ENCODE results near the gene EDC3. TPM values are rescaled to one million over a fixed set of nuclear protein-coding genes. Genes with fewer than 3 reads are reported as not detected.
"Not testable (repeated sequence)": the region's sequence is repeated elsewhere in the genome, so short reads cannot be mapped to it uniquely, and the experiment has no call there.

The EDC3 gene
- total RNA-seq, 2 experiments from 2014 or later: 41.9 to 44.1 TPM

DNA sequence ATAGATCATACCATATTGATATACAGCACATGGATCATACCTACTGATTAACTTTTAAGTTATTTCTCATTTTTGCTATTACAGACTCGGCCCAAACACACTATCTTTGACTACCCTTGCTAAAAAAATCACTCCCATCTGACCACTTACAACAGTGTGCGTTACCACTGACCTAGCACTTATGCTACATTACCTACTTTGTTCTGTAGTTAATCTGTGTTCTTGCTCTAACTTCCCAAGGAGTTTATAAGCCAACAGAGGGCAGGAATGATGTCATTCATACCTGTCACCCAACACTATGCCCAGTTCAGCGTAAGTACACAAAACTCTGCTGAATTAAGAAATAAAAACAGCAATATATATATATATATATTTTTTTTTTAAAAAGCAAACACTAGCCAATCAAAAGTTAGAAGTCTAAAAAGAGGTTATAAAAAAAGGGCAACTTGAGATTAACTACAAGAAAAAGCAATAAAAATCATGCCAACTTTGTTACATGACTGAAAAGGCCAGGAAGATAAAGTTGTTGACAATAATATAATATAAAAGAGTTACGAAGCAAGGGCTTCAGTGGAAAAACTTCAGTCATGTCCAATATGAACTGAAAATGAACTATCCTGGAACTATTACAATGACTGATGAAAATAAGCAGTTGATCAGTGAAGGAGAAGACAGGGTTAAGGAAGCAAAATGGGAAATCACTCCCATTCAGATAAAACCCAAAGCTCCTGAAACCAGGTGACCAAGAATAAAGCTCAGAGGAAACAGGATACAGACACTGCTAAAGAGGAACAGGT, 33.6 kb downstream of the EDC3 start:
- H3K27me3 Mint-ChIP-seq: no peaks in the 10 kb centered on the region
- ATAC-seq: no peak
- TF ChIP-seq CTCF (IDR thresholded peaks at IDR 0.05): no peak
- no peak overlapping the region for H3K4me3 Mint-ChIP-seq
- H3K4me1 Mint-ChIP-seq (ENCODE audit: low read depth): peaks cover 24% of the 10 kb centered on the region
- no peak for DNase-seq
- POLR2A ChIA-PET: no interaction called here
- intact Hi-C loops (cut with micrococcal nuclease): no loop called here
- H3K36me3 Mint-ChIP-seq (ENCODE audit: low read depth): peaks cover 3% of the 10 kb centered on the region
- H3K27ac Mint-ChIP-seq: no peak overlapping the region
- CTCF ChIA-PET: interaction anchor here (1.2 to 1.9 kb wide), 3 partner anchors 10 to 106 kb away, joined by 4 to 8 read pairs (median 7); no protein-coding TSS in a partner anchor
- no peaks in the 10 kb centered on the region for H3K9me3 Mint-ChIP-seq

DNA sequence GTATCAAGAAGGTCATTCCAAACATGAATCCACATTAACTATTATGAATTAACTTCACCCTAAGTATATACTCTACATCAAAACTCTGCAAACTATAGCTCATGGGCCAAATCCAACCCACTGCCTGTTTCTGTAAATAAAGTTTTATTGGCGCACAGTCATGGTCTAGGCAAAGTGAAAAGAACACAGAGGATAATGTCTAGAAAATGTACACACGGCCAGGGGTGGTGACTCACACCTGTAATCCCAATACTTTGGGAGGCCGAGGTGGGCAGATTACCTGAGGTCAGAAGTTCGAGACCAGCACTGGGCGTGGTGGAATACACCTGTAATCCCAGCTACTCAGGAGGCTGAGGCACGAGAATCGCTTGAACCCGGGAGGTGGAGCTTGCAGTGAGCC, 34.5 kb downstream of the EDC3 start:
- POLR2A ChIA-PET: interaction anchor here (1.0 kb wide), 1 partner anchor 252 kb away, joined by 3 read pairs; no protein-coding TSS in a partner anchor

GRCh38 chr15:74657846-74658245, 38.0 kb downstream of the EDC3 start:
- Mint-ChIP-seq H3K9me3 (no peaks in the 10 kb centered on the region), H3K27me3 (no peaks in the 10 kb centered on the region), H3K27ac (no peak overlapping the region), H3K4me1 (ENCODE audit: low read depth) (peaks cover 19% of the 10 kb centered on the region), H3K4me3 (no peak overlapping the region), H3K36me3 (ENCODE audit: low read depth) (peaks cover 5% of the 10 kb centered on the region)
- DNase-seq (no peak), ATAC-seq (peak; percentile 29)
- ChIA-PET CTCF (interaction anchor here (1.5 to 1.6 kb wide), 2 partner anchors 26 to 110 kb away, joined by 4 read pairs; no protein-coding TSS in a partner anchor), POLR2A (no interaction called here)
- intact Hi-C loops (cut with micrococcal nuclease): no loop called here
- TF ChIP-seq CTCF (IDR thresholded peaks at IDR 0.05): no peak

More for the DNA sequence above, 34.5 kb downstream of the EDC3 start:
- peaks cover 24% of the 10 kb centered on the region for H3K4me1 Mint-ChIP-seq (ENCODE audit: low read depth)
- H3K4me3 Mint-ChIP-seq; DNase-seq; H3K36me3 Mint-ChIP-seq (ENCODE audit: low read depth); intact Hi-C loops (cut with micrococcal nuclease); ATAC-seq; H3K27me3 Mint-ChIP-seq; H3K9me3 Mint-ChIP-seq; H3K27ac Mint-ChIP-seq: not testable (repeated sequence)
- CTCF ChIA-PET: interaction anchor here (0.8 to 1.0 kb wide), 2 partner anchors 27 to 30 kb away, joined by 3 to 4 read pairs; no protein-coding TSS in a partner anchor

GRCh38 chr15:74656935-74657535, 38.8 kb downstream of the EDC3 start:
- Mint-ChIP-seq H3K4me1 (ENCODE audit: low read depth) (peaks cover 16% of the 10 kb centered on the region), H3K27ac (no peak overlapping the region), H3K4me3 (no peak overlapping the region), H3K27me3 (no peaks in the 10 kb centered on the region), H3K36me3 (ENCODE audit: low read depth) (peaks cover 5% of the 10 kb centered on the region), H3K9me3 (no peaks in the 10 kb centered on the region)
- no peak for DNase-seq
- ChIA-PET CTCF (interaction anchor here (0.8 to 1.6 kb wide), 3 partner anchors 22 to 111 kb away, joined by 3 to 5 read pairs (median 4); no protein-coding TSS in a partner anchor), POLR2A (interaction anchor here (0.6 to 1.3 kb wide), 2 partner anchors 117 to 222 kb away, joined by 3 read pairs; no protein-coding TSS in a partner anchor)
- TF ChIP-seq CTCF (IDR thresholded peaks at IDR 0.05): no peak
- no peak for ATAC-seq
- intact Hi-C loops (cut with micrococcal nuclease): no loop called here

DNA sequence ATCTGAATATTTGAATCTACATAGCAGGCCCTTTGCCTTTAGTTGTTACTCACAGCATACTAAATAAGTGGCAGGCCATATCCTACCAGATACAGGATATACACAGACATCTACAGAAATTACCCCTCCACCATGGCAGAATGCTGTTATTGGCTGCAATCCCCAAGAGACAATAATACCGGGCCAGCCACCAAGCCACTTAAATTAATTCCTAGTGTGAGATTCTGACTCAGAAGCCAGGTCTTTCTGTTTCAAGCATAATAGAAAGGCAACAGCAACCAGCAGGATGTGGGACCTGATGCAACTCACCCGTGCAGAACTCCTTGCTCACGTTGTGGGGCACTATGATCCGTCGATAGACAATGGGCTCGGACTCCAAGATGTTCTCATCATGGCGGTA, 40.4 kb downstream of the EDC3 start:
- intact Hi-C loops (cut with micrococcal nuclease): no loop called here
- Mint-ChIP-seq H3K9me3 (no peaks in the 10 kb centered on the region), H3K27ac (peak overlapping the region; percentile 36), H3K27me3 (no peaks in the 10 kb centered on the region), H3K4me1 (ENCODE audit: low read depth) (peaks cover 16% of the 10 kb centered on the region), H3K36me3 (ENCODE audit: low read depth) (peaks cover 2% of the 10 kb centered on the region), H3K4me3 (no peak overlapping the region)
- ChIA-PET CTCF (interaction anchor here (0.6 kb wide), 1 partner anchor 115 kb away, joined by 3 read pairs; no protein-coding TSS in a partner anchor), POLR2A (no interaction called here)
- TF ChIP-seq CTCF (IDR thresholded peaks at IDR 0.05): no peak
- ATAC-seq (peak; percentile 88), DNase-seq (peak; percentile 50)
